H1 (cell line): ENCODE results near the gene RGS9. TPM values are rescaled to one million over a fixed set of nuclear protein-coding genes. Genes with fewer than 3 reads are reported as not detected.

Experiments used
- EGR1 ChIP-seq: IDR thresholded peaks from 2 replicates; pipeline ENCODE4 v1.6.1; 2011; ENCODE audit warnings: low read depth, low read length, borderline replicate concordance
- GTF2F1 ChIP-seq: IDR thresholded peaks from 2 replicates; pipeline ENCODE4 v1.6.1; 2012; ENCODE audit warnings: low read depth, low read length, improper control_type of control experiment, borderline replicate concordance
- polyA plus RNA-seq, 7 experiments: library from polyadenylated mRNA; depleted of rRNA in 3 of 7; stranded (reverse) in 5 of 7; unstranded in 2 of 7; fragments of >200 nt in 5 of 7; fragments of 200-250 nt in 2 of 7; gene quantifications; 1 replicate in 5 of 7; 2 replicates in 1 of 7; 4 replicates in 1 of 7; pipeline versions ENCODE4 v1.2.1 to v1.2.3, GENCODE V29; 2011 to 2013; ENCODE audit warnings: missing spikeins in 2 of 7, mixed read lengths in 2 of 7
- total RNA-seq: library from RNA; stranded (reverse); fragmentation: NEBNext Ultra II Directional; extraction: Animal tissue kit (Norgen Biotek cat#: 25700); gene quantifications from 2 replicates; pipeline ENCODE4 v1.2.1, GENCODE V29; 2021
- TF ChIP-seq, protein P1 (sequence below): IDR thresholded peaks from 2 replicates; pipeline ENCODE4 v1.6.1; 2012; ENCODE audit warnings: low read length, inconsistent platforms

RGS9 gene
- total and polyA plus RNA-seq, 2 of the 8 experiments (the other 6 are each of a cell fraction or from before 2014, with no cell fraction given) = 8.9 to 20.5 TPM

GRCh38 chr17:65167566-65167965 lies 30.4 kb downstream of the RGS9 start (continued):
- TF ChIP-seq, protein P1, sequence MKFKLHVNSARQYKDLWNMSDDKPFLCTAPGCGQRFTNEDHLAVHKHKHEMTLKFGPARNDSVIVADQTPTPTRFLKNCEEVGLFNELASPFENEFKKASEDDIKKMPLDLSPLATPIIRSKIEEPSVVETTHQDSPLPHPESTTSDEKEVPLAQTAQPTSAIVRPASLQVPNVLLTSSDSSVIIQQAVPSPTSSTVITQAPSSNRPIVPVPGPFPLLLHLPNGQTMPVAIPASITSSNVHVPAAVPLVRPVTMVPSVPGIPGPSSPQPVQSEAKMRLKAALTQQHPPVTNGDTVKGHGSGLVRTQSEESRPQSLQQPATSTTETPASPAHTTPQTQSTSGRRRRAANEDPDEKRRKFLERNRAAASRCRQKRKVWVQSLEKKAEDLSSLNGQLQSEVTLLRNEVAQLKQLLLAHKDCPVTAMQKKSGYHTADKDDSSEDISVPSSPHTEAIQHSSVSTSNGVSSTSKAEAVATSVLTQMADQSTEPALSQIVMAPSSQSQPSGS = no peak
- TF ChIP-seq GTF2F1 = no peak
- TF ChIP-seq EGR1 = no peak
